Neutrophil (primary cell): Measurements from ENCODE around the gene SLC7A1.

Experiments used
- H3K27ac ChIP-seq: fragments of 200-600 bp; sonication (generic); 2 replicates; pipeline ENCODE4 v1.5.1; 2016; ENCODE audit warnings: mild to moderate bottlenecking, moderate library complexity
- H3K27me3 ChIP-seq: fragments of 200-600 bp; sonication (generic); 2 replicates; pipeline ENCODE4 v1.6.0; 2016; ENCODE audit warnings: mild to moderate bottlenecking
- H3K36me3 ChIP-seq: fragments of 200-600 bp; sonication (generic); 2 replicates; pipeline ENCODE4 v1.5.1; 2017
- H3K4me1 ChIP-seq, 2 experiments: fragments of 200-600 bp in 1 of 2; sonication (generic) in 1 of 2; 1 replicate in 1 of 2; 2 replicates in 1 of 2; pipeline versions ENCODE4 v1.5.1 to v1.6.1; 2013 to 2016; ENCODE audit warnings: low read depth in 1 of 2, low read length in 1 of 2, mild to moderate bottlenecking in 1 of 2, moderate library complexity in 1 of 2; ENCODE audit not compliant: control insufficient read depth in 1 of 2, insufficient read depth in 1 of 2
- H3K4me3 ChIP-seq, 2 experiments: fragments of 200-600 bp in 1 of 2; sonication (generic) in 1 of 2; 1 replicate in 1 of 2; 2 replicates in 1 of 2; pipeline ENCODE4 v1.5.1; 2013 to 2016; ENCODE audit warnings: low read depth in 1 of 2, low read length in 1 of 2, mild to moderate bottlenecking in 1 of 2, moderate library complexity in 1 of 2
- H3K9me3 ChIP-seq: fragments of 200-600 bp; sonication (generic); 2 replicates; pipeline ENCODE4 v1.5.1; 2016
- CTCF ChIP-seq: fragments of 200-600 bp; sonication (generic); IDR thresholded peaks from 2 replicates; pipeline ENCODE4 v1.5.1; 2016; ENCODE audit warnings: antibody characterized with exemption

The SLC7A1 gene

GRCh38 chr13:29591310-29591709 is 4.2 kb downstream of the SLC7A1 start:
- Histone ChIP-seq H3K36me3 (no peaks in the 10 kb centered on the region), H3K27ac (no peak overlapping the region), H3K4me3 (no peak overlapping the region), H3K27me3 (peaks cover 14% of the 10 kb centered on the region), H3K4me1 (peaks cover 9 to 12% of the 10 kb centered on the region in 2 experiments), H3K9me3 (no peaks in the 10 kb centered on the region)
- no peak for TF ChIP-seq CTCF

GRCh38 chr13:29589967-29590366 is 5.5 kb downstream of the SLC7A1 start:
- Histone ChIP-seq H3K36me3 (no peaks in the 10 kb centered on the region), H3K27me3 (peaks cover 6% of the 10 kb centered on the region), H3K27ac (no peak overlapping the region), H3K9me3 (no peaks in the 10 kb centered on the region), H3K4me3 (no peak overlapping the region), H3K4me1 (peaks cover 6 to 9% of the 10 kb centered on the region in 2 experiments)
- TF ChIP-seq CTCF, result no peak

- Histone ChIP-seq H3K27ac (no peak overlapping the region), H3K4me3 (no peak overlapping the region), H3K9me3 (no peaks in the 10 kb centered on the region), H3K4me1 (peaks cover under 1 to 2% of the 10 kb centered on the region in 2 experiments), H3K36me3 (no peaks in the 10 kb centered on the region), H3K27me3 (no peaks in the 10 kb centered on the region)
- TF ChIP-seq CTCF, result no peak
Measured at GRCh38 chr13:29589234-29589633, 6.3 kb downstream of the SLC7A1 start.

- H3K9me3 ChIP-seq, result no peaks in the 10 kb centered on the region
- no peaks in the 10 kb centered on the region for H3K36me3 ChIP-seq
- H3K27ac ChIP-seq, result no peak overlapping the region
- no peak overlapping the region for H3K4me3 ChIP-seq
- no peak for TF ChIP-seq CTCF
- H3K27me3 ChIP-seq, result no peaks in the 10 kb centered on the region
- no peaks in the 10 kb centered on the region for H3K4me1 ChIP-seq
Measured at GRCh38 chr13:29587645-29588044, 7.8 kb downstream of the SLC7A1 start.

GRCh38 chr13:29583073-29583785 is 12.3 kb downstream of the SLC7A1 start:
- H3K27me3 ChIP-seq, result no peaks in the 10 kb centered on the region
- no peak overlapping the region for H3K4me3 ChIP-seq
- H3K4me1 ChIP-seq, result no peaks in the 10 kb centered on the region
- no peaks in the 10 kb centered on the region for H3K9me3 ChIP-seq
- H3K36me3 ChIP-seq, result no peaks in the 10 kb centered on the region
- H3K27ac ChIP-seq, result no peak overlapping the region
- TF ChIP-seq CTCF, result no peak
